ENCODE results near the gene TAS2R30. TPM values are rescaled to one million over a fixed set of nuclear protein-coding genes. Genes with fewer than 3 reads are reported as not detected.
A peak's percentile ranks its signal among the peaks of the same experiment; 100 is the strongest.

The TAS2R30 gene, protein sequence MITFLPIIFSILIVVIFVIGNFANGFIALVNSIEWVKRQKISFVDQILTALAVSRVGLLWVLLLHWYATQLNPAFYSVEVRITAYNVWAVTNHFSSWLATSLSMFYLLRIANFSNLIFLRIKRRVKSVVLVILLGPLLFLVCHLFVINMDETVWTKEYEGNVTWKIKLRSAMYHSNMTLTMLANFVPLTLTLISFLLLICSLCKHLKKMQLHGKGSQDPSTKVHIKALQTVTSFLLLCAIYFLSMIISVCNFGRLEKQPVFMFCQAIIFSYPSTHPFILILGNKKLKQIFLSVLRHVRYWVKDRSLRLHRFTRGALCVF
- total RNA-seq, result 18.1 TPM

DNA sequence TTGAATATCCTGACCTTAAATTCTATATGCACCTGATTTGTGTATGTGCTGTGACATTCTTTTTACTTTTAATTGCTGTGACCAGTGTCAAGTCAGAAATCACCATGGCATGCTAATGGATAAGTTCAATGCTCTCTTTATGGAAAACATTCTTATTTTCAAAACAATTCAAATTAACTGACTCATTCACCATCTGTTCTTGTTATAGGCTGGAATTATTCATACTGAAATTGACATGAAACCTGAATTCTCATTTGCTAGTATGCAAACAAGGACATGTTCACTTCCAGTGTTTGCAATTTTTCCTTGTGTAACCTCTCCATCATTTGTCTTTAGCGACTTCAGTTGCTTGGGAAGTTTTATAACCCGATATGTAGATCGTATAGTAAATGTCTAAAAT lies at the start of gene TAS2R30:
Gene TAS2R30 (minus strand): TSS at position 340 of the 400 bp plus-strand sequence. CDS start 400 bp downstream, outside the sequence.
- DNase-seq, result no peak

DNA sequence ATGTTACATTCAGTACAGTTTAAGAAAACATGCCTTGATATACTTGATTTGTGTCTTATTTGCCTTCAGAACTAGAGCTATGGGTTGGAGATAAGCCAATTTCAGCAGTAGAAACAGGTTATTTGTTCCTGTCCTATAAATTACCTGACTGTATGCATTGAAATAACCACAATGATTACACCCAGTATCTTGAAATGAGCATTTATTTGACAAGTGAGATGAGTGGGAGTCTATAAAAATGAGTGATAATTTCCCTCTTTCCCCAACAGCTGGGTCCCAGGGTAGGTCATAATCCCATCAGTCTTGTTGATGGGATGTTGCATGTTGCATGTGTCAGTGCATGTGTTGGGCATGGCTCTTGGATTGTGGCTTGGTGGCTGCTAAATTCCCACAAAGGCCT lies 48.6 kb upstream of the TAS2R30 start:
- DNase-seq, result no peak

DNA sequence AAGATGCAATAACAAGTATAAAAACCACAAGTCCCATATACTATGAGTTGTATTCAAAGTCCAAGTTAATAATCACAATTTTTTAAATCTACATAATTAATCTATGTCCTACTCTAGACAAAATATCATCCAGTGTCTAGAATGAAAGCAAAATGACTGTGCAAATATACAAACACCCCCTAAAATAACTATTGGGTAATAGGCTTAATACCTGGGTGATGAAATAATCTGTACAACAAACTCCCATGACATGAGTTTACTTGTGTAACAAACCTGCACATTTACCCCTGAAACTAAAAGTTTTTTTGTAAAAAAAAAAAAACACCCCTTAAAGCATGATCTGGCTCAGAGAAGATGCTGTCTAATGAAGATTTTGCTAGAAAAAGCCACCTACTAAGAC lies 48.1 kb upstream of the TAS2R30 start:
- DNase-seq, result no peak

DNA sequence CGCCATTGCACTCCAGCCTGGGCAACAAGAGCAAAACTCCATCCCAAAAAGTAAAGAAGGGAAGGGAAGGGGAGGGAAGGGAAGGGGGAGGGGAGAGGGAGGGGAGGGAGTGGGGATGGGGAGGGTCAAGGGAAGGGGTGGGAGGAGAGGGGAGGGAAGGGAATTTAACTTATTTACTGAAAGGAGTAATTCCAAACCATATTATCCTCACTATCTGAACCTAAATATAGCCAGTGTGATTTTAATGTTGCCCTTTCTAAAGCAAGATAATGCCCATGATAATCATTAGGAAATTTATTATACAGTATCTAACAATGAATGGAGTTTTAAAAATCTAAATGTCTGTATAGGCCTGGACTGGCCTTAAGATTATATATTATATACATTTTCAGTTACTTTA lies 43.8 kb upstream of the TAS2R30 start:
- DNase-seq, result no peak

DNA sequence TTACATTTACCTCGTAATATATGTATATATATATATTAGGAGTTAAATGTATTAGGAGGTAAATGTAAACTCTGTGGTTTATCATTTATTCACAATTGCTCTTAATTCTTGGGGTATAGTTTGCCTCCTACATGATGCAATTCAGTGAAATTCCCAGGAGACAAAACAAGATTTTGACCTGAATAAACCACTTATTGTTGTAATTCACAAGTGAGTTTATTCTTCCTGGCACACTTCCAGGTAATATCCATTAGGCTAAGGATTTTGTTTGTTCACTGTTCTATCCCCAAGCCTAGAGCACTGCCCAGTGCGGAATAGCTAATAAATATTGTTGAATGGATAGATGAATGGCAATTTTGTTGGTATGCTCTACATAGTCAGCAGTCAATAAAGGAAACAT lies 39.6 kb upstream of the TAS2R30 start:
- no peak for DNase-seq

DNA sequence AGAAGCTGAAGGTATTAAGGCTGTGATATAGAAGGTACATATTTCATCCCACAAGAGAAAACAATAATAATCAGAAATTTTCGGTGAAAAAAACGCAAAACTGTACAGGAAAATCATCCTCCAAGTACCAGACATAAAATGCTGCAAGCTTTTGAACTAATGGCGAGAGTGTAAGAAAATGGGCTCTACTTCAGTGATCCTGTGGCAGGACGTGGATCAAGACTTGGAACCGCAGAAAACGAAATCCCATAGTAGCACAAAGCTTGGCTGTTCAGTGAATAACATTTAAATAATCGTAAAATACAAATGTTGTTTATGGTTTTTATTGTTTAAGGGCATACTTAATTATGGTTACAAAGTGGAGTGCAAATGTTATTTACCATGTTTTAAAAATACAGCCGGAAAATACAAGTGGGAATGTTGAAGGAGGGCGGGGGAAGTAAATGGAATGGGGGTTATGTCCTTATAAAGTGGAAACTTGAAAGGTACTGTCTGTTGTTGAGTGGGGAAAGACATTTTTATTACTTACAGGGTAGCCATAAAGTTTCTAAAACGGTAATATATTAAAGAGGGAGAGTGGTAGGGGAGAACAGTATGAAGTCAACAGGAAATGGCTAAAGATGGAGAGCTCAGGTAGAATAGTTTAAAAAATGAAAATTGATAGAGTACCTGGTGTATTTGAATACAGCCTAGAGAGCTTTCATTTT lies 37.7 kb upstream of the TAS2R30 start:
- DNase-seq, result peak; percentile 25

DNA sequence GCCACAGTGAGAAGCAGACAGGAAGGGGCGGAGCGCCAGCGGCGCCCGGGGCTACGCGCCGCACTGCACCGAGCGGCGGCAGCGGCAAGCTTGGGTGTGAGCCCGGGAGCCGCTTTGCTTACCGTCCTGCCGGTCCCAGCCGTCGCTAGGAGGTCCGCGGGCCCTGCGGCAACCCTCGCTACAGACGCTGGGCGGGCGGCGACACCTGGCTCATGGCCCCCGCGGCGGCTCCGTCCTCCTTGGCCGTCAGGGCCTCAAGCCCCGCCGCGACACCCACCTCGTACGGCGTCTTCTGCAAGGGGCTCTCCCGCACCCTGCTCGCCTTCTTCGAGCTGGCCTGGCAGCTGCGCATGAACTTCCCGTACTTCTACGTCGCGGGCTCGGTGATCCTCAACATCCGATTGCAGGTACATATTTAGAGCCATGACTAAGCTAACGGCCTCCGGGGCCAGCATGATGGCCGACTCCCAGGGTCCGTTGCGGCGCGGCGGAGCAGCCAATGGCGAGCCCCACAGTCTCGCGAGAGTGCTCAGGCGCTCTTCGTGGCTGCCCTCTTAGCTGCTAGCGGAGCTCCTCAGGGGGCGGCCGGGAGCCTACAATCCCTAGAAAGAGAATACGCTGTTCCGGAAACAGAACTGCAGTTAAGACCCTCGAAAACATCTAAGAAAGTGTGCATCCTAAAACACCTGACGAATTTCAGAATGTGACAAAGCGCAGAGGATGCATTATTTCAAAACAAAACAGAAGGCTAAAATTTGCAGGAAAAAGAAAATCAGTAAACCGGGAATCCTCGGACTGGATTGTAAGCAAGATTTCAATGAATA lies 36.9 kb upstream of the TAS2R30 start, which contains the start of gene SMIM10L1:
Gene SMIM10L1 (plus strand): TSS at position 50 of the 824 bp plus-strand sequence. CDS start 163 bp downstream, at position 213.
- peak; percentile 89 for DNase-seq

DNA sequence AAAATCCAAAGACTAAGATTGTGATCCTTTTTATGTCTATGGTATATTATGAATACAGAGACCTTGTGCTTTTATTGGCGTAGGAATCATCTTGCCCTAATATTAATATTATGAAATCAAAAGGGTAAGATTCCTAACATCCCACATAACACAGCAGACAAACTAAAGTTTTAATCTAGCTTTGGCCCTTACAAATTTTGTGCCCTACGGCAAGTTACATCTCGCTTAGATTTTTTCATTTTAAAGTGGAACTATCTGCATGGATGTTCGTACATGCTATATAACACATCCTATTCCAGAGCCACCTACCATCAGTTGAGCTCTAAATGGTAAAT lies 36.3 kb upstream of the TAS2R30 start:
- DNase-seq, result no peak

DNA sequence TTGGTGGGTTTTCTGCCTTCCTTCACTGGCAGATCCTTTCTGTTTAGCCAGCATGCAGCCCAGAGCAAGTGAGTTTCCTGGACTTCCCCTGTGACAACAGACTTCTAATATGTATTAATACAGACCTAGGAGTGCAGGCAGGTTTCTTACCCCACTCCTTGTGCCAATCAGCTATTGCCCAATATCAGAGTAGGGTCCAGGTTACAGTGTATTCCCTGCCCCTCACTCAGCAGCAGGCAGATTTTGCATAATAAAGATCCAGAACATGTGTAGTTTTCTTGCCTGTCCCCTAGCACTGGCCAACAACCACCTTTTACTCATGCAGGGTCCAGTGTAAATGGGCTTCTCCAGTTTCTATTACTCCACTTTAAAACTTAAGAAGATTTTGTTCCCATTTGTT lies 31.9 kb upstream of the TAS2R30 start:
- DNase-seq, result no peak

DNA sequence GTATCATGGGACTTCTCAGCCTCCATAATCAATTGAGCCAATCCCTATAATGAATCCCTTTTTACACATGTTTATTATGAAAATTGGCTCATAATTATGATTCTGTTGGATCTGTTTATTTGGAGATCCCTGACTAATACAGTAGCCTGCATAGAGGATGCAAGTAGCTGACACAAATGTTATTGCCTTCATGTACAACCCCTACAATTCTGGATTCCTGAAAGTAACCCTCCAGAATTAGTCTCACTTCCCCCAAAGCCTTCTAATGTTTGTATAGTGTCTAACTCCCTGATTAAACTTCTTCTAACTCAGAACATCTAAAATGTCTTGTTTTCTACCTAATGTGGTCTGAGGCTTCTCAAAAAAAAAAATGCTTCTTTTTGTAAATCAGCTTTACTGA lies 29.9 kb upstream of the TAS2R30 start:
- DNase-seq, result no peak

DNA sequence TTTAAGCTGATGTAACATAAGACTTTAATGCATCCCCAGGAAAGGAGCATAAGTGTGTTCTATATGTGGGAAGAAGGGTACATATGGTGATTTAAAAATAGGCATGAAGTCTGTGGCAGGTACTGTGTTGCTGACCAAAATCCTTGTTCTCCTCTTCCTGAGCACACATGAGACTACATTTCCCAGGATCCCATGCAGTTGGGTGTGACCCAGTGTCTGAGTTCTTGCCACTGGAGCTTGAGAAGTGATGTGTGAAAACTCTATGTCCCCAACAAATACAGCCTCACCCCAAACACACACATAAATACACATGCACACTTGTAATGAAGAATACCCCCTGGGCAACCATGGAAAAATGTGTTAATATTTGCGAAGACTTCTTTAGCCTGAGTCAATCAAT lies 28.1 kb upstream of the TAS2R30 start:
- DNase-seq, result no peak

DNA sequence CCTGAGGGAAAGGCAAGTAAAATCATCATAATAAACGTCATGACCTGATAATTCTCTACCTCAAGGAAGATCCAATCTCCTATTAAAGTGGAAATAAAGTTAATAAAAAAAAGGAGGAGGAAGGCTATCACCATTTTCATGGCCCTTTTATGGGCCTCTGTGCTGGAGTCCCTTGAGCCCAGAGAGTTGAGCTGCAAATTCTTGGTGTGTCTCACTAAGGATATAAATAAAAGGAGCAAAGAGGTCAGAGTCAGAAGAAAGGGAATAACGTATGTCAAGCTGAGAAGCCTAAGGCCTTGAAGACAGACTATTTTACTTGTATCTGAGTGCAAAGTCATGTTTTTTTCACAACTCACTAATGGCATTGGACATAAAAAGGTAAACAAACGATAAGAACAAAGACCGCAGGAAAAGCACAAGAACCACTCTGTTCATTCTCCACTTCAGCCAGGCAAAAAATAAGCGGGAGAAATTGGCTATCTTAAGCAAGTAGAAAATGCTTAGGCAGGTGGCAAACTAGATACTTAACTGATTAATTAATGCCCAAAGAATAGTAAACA lies 24.5 kb upstream of the TAS2R30 start:
- DNase-seq, result no peak

DNA sequence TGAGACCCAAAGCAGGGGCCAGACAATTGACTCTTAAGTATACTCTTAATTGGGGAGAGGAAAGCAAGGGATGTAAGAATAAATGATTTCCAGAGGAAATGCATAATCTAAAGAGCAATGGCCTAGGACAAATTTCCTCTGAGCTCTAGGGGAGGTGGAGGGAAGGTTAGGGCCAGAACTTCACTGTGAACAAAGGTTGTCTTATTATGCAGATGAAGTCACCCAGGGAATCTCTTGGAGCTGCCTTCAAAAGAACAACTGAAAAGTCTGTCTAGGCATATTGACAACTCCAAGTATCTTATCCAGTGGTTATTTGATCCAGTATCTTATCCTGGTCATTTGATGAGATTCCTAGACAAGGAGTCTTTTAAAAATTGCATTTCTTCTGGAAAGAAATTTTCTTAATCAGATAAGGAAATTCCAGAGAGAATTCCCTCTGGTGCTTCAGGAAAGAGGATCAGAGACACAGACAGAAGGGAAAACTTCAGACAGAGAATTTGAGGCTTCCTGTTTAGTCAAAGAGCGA lies 20.0 kb upstream of the TAS2R30 start:
- DNase-seq, result no peak

DNA sequence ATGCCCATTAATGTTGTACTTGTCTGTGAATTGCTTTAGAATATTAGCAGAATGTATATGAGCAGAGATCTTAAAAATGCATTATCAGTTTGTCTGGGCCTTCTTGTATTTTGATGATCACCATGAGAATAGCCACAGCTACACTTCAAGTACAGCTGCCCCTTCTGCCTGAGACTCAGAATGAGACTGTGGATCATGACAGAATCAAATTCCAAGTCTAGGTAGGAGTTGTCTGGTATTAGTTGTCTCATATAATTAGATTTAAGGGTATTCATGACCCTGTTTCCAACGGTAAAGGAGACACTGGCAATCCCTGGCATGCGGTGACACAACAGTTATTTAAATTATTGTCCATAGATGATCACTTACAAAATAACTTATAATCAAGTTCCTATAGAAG lies 18.3 kb upstream of the TAS2R30 start:
- no peak for DNase-seq

DNA sequence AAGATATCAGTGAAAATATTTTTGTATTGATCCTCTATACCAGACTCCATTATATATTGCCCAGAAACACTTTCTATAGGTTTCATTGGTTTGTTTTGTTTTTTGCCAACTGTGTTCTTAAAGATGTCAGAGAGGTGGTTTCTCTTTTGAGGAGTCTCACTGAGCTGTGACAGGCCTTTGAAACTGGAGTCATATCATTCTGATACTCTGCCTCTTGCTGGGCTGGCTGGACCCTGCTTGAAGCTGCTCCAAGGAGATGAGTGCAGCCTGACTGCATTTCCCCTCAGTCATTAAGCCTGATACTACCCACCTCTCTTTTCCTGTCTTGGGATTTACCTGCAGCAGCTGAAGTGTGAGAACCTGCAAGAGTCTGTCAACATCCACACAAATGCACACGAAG lies 16.4 kb upstream of the TAS2R30 start:
- no peak for DNase-seq

DNA sequence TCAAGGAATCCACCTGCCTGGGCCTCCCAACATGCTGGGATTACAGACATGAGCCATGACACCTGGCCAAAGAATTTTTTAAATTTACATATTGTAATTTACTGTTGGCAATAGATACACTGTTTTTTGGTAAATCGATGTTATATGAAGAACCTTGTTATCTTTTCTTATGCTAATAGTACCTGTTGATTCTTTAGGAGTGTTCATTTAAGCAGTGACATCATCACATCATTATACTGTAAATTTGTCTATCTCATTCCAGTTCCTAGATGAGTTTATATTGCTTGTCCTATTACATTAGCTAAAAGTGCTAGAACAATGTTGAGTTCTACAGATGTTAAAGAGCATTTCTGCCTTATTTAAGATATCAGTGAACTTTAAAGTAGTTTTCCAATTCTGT lies 13.0 kb upstream of the TAS2R30 start:
- no peak for DNase-seq

DNA sequence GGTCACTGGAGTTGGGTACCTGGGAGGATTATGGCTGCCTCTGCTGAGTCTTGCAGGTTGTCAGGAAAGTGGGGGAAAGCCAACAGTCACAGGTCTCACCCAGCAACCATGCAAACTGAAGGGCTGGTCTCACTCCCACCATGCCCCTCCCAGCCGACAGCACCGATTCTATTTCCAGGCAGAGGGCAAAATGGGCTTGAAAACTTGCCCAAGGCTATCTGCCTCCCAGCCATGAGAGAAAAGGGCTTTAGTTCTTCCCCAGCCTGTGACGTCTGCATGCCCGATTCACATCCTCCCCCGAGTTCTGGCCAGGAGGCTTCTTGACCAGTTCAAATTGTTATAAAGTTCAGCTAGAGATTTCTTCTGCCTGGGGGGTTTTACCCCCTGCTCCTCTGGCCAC lies 9.9 kb upstream of the TAS2R30 start:
- no peak for DNase-seq

DNA sequence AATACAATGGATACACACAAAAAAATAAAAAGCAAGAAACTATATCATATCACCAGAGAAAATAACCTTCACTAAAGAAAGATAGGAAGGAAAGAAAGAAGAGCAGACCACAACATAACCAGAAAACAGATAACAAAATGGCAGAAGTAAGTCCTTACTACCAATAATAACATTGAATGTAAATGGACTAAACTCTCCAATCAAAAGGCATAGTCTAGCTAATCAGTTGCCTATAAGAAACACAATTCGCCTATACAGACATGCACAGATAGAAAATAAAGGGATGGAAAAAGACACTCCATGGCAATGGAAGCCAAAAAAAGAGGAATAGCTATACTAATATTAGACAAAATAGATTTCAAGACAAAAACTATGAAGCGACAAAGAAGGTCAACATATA lies 8.9 kb upstream of the TAS2R30 start:
- DNase-seq, result no peak

DNA sequence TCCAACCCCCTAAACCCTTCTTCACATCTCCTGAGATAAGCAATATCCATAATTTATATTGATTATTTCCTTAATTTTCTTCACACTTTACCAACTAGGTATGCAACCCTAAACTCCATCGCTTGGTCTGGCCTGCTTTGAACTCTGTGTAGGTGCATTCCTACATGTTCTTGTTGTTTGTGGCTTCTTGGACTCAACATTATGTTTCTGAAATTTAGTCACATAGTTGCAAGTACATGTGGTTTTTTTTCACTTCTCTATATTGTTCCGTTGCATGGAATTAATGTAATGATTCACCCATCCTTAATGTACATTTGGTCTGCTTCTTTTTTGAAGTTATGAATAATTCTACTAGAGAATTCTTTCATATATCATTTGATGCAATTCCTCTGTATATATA lies 1.6 kb upstream of the TAS2R30 start:
- DNase-seq, result no peak

DNA sequence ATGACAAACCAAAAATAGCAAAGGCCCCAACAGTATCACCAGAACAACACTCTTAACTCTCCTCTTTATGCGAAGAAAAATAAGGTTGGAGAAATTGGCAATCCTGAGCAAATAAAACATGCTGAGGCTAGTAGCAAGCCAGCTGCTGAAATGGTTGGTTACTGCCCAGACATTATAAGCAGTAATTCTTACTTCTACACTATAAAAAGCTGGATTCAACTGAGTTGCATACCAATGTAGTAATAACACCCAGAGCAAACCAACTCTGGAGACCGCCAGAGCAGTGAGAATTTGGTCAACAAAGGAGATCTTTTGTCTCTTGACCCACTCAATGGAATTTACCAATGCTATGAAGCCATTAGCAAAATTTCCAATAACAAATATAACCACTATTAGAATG lies 628 bp downstream of the TAS2R30 start:
- no peak for DNase-seq

DNA sequence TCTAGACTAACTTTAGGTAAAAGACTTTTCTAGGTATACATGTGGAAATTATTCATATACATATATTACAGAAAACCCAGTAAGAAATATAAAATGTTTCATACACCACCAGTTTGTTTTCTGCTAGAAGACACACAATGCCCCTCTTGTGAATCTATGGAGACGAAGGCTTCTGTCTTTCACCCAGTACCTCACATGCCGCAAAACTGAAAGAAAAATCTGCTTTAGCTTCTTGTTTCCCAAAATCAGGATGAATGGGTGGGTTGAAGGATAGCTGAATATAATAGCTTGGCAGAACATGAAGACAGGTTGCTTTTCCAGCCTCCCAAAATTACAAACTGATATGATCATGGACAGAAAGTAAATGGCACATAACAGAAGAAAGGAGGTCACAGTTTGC lies 1.3 kb downstream of the TAS2R30 start:
- DNase-seq, result no peak

DNA sequence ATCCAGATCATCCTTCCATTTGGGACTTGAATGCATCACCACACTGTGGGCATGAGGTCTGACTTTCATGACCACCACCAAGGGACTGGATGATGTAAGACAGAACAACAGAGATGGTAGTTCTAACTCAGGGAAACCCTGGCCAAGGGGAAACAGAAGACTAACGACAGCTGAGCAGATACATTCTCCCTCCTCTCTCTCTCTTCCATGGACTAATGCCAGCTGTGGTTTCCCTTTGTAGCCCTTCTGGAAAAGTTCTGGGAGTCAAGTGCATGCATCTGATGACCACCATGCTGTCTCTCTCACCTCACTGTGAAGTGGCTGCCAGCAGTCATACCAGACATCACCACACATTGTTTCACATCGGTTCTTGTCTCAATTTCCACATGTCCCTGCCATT lies 3.4 kb downstream of the TAS2R30 start:
- DNase-seq, result no peak

DNA sequence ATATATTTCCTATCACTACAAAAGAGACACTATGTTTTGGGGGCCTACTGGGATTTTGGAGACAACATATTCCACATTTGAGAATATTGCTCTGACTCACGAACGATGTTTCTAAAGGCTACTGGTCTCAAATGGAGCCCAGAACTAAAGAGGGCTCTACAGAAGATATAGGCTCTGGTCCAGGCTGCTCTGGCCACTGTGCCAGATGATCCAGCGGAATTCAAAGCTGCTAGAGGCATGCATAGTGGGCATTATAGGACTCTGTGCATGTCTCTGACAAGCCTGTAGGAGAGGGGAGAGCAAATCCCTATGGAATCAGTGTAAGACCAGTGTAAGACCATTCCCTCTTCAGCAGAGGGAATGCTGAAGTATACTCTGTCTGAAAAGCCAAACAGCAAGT lies 4.1 kb downstream of the TAS2R30 start:
- DNase-seq, result no peak
